Fibroblast of the conjunctiva (primary cell): ENCODE data around the gene CHCHD1.
"Not testable (repeated sequence)": the region's sequence is repeated elsewhere in the genome, so short reads cannot be mapped to it uniquely, and the experiment has no call there.

ENCODE experiments used
- DNase-seq: peaks from one replicate; pipeline ENCODE4 v3.0.0-alpha.2; 2010; ENCODE audit warnings: low read depth

Gene CHCHD1

DNA sequence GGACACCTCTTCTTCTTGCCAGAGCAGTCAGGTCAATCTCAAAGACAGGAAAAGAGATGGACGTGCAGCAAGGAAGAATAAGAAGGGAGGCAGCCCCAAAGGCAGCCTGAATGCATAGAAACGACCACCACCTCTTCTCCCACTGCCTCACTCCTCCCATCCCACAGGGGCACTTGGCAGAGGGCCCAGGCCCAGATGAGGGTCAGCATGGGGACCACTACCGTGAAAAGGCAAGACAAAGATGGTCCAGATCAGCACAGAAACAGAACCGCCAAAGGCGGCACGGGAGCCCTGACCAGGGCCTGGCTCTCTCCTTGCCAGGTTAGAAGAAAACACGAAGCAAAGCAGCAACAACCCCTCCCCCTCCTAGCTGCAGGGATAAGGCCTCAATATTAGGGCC is 31.5 kb downstream of the CHCHD1 start:
- no peak for DNase-seq

DNA sequence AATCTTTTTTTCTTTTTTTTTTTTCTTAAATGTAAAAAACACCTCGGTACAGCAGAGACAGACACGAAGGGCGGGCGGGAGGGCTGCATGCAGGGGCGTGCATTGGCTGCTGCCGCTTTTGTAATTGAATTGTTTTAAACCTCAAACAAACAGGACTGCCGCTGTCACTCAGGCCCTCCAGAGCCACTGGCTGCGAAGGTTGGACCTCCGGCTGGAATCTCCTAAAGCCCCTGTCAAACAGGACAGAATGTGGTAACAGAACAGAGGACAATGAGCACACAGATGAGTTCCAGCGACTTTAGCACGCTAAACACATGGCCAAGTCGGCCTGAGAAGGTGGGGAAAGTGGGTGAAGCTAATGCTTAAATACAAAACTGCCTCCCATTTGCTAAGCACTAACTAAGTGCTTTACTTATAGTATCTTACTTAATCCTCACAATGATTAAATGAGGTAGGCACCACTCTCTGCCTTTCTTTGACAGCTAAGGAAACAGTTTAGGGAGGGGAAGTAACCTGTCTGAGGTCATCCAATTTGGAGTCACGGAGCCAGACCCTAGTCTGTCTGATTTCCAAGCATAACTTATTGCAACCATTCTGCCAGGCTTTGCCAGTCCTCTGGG is 32.5 kb downstream of the CHCHD1 start:
- no peak for DNase-seq

DNA sequence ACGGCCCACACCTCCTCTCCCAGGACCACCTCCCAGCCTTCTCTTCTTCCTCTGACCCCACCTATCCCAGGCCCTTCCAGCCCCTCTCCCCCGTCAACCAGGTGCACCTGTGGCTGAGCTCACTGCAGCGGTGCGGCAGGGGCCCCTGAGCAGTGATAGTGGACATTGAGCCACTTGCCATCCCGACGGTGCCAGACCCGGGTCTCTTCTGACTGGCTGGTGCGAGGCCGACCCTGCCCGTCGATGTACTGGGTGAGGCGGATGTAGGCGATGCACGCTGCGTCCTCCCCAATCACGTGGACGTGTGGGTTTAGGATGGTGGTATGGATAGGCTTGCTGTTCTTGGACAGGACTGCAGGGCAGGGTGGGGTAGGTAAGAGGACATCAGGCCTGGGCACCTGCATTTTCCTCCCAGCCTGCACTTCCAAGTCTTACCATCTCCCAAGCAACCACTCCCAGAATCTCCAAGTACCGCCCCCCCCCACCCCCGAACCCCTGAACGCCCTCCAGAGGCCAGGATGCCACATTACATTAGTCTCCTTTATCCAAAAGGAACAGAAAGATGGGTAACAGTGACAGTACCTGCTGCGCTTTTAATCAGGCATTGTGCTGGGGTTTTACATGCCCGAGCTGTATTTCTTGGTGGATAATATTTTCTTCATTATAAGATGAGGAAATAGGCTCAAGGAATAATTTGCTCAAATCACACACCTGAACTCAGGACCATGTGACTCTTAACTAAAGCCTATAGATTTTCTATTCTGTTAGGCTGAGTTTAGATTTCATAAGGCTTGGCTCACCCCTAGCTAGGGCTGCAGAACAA is 33.3 kb downstream of the CHCHD1 start:
- no peak for DNase-seq

DNA sequence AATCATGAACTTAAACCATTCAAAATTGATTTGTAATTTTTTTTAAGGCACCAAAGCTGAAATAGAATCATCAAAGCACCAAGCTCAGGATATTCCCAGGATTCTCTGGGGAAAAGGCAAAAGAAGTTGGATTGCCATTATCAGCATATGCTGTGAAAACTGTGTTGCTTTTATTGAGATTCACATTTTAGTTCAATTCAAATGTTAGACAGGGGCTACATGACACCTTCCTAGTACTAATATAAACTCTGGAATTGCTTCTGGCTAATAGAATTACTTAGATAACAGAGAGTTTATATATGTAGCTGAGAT is 33.8 kb downstream of the CHCHD1 start:
- DNase-seq, result no peak

DNA sequence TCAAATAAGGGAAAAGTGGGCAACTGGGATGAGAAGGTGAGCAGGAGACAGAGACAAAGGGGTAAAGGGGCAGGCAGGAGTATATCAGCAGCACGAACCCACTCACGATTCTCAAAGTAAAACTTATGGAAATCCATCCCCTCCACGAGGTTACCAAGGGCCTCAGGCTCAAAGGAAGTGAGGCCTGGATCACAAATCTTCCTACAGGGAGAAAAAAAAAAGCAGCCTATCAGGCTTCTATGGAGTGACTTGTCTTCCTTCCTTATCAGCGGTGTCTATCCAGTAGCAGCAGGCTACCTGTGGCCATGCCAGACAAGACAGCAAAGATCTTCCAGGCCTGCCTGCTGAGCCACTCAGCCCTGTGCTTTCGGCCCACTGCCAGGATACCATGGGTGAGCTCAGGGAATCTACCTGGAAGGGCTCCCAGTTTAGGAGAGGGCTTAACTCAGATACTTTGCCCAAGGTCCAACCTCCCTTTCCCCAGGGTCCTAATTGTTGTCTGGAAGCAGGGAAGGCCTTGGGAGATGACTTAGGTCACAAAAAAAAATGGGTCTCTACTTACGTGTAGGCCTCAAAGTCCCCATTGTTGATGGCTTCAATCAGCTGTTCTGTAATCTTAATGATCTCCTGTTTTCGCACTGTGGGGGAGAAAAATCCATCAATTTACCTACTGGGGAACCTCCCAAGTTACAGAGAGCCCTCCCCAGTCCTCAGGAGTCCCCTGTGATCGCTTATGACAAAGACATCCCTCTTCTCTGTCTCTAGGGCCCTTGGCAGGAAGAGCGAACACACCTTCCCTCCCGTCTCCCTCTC is 35.3 kb downstream of the CHCHD1 start:
- no peak for DNase-seq

DNA sequence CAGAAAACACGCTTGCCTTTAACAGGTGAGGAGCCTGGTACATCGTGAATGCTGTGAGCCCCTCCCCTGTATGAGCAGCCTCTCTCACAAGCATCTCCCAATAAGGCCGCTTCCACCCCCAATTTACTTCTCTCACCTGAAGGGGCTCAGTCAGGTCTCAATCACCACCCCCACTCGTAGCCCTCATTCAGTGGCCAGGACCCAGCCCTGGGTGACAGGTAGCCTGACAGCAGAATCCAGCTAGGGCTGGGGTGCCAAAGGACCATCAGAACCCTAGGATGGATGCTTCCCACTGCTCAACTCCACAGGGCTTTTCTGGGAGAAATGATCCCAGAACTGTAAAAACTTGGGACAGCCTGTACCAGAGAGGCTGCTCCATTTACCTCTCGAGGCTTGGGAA is 36.0 kb downstream of the CHCHD1 start:
- no peak for DNase-seq

DNA sequence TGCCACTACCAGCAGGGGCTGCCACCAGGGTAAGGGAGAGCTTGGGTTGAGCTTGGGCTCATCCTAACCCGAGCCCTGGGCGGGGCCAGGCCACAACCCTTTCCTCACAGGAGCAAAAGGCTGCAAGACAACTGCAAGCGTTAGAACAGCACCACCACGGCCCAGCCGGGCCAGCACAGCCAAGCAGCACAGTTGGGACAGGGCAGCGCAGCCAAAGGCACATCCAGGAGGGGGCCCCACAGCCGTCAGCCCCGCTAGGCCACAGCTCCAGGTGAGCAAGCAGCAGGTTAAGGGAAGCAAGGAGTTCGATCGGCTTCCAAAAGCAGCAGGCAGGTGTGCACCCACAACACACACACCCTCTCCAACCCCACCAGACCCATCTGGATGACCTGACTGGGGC is 36.6 kb downstream of the CHCHD1 start:
- DNase-seq, result no peak

DNA sequence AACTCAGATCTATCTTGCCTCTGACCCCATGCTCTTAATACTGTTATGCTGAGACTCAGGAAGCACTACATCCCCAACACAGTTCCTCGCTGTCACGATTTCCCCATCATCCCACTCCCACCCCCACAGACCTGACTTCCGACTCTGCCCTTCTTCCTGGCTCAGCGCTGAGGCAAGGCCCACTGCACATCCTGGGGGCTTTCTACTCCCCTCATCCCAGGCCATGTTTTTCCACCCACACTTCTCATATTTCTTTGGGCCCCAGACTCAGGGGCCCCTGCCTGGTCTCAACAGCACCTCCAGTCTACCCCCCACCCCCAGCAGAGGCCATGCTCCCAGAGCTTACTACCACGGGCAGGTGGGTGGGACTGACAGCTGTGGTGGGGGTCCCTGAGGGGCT is 37.2 kb downstream of the CHCHD1 start:
- DNase-seq, result no peak

DNA sequence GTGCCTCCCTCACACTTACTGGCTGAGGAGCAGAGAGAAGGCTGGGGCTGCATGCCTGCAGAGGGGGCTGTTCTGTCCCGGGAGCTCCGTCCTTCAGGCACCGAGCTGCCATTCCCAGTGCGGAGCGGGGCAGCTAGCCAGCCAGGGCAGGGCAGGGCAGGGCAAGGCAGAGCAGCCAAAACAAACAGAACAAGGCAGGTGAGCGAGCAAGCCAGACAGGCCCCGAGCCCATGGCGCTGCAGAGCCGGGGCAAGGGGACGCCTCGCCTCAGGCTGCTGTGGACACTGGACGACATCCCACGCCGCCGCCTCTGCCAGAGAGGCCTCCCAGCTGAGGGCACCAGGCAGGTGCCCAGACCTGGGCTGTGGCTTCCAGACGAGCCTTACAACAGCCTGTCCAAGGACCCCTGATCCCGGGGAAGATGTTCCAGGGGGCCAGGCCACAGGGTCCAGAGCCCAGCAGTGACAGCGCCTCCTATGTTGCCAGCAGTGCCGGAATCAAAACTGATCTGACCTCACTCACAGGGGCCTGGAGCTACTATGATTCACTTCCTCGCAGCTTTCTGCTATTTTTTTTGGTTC is 37.8 kb downstream of the CHCHD1 start:
- DNase-seq, result no peak

DNA sequence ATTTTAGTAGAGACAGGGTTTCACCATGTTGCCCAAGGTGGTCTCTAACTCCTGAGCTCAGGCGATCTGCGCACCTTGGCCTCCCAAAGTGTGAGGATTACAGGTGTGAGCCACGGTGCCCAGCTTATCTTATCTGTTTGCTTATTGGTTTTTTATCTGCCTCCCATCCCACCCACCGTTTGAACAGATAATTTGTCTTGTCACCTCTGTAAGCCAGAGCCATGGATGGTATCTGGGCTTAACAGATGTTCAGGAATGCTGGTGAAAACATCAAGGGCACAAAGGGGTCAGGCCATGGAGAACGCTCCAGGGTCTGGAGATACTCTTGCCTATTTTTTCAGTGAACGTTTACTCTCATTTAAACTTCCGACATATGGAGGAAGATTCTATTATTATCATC is 41.5 kb downstream of the CHCHD1 start:
- DNase-seq, result no peak

DNA sequence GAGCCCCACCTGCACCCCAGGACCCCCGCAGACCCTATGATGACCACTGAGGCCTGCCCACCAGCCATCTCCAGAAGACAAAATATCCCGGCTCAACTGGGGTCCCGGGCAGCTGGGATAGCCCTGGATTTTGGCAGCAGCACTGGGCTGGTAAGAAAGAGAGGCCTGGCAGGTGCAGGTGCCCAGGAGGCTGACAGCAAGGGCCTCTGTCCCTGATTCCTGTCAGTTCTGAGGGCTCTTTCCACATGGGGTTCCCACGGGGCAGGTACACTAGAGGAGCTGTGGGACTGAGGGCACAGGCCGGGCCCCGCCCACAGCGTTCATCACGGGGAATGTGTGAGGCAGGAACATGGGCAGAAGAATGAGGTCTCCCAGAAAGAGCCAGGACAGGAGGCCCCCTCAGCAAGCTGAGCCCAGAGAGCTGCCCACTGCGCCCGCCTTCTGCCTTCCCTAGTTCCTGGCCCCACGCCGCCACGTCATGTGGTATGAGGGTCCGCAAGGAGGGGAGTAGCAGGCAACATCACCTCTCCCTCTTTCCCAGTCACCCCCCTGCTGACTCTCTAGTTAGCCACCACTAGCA is 42.4 kb downstream of the CHCHD1 start:
- no peak for DNase-seq

DNA sequence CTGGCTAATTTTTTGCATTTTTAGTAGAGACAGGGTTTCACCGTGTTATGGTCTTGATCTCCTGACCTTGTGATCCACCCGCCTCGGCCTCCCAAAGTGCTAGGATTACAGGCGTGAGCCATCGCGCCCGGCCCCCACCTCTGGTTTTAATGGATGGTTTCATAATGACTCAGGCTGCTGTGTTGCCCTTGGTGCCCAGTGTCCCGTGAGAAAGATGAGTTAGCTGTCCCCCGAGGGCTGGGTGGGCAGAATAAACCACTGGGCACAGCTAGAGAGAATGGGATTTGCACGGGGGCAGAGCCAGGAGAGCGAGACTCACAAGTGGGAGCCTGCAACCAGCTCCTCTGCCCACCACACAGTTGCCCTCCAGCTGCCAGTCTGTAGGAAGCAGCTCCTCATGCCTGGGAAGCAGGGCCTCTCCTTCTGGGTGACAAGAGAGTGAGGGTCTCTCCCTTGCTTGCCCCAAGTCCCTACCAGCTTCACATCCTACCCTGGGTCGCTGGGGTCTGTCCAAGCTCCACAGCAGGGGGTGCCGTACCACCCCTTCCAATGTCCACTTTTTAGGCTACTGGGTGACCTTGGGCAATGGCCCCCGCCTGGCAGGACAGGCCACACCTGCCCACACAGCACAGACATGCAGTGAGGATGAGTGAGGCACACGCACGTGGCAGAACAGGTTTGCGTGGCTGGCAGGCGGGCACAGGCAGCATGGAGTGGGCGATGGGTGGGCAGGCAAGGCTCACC is 45.7 kb downstream of the CHCHD1 start:
- DNase-seq, result no peak

DNA sequence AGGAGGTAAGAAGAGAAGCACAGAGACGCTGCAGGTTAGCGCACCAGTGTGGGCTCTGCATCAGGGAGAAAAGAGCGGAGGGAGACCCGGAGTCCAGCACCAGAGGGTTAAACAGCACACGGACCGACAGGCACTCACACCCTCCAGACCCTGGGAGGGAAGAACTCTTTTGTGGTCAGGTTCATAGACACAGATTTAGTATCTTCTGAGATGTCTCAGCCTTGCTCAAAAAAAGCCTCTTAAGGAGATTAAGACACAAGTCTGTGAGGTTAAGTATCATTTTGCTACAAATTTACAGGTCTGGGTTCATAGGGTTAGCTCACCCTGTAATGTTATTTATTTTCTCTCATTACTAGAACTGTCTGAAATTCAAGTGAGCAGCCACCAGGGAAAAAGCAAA is 46.3 kb downstream of the CHCHD1 start:
- DNase-seq, result no peak

DNA sequence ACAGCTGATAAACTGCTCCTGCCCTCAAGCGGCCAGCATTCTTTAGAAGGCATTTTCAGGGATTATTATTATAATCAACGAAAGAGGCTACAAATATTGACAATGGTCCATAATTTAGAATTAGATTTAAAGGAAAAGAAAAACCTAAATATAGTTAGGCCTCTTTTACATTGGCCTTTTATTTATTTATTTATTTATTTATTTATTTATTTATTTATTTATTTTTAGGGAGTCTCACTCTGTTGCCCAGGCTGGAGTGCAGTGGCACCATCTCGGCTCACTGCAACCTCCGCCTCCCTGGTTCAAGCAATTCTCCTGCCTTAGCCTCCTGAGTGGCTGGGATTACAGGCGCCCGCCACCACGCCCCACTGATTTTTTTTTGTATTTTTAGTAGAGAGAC is 47.2 kb downstream of the CHCHD1 start:
- not testable (repeated sequence) for DNase-seq
